Fibroblast of lung (primary cell): ENCODE measurements around the gene AK9.

Experiments used
- CTCF ChIP-seq, 2 donors: IDR thresholded peaks in 1 of 2; conservative IDR thresholded peaks in 1 of 2; 1 replicate in 1 of 2; 2 replicates in 1 of 2; pipeline ENCODE4 v1.5.1; 2011 to 2012; ENCODE audit warnings: low read length in 2 of 2, control low read depth in 1 of 2, inconsistent platforms in 1 of 2, low read depth in 1 of 2, mild to moderate bottlenecking in 1 of 2
- EZH2 ChIP-seq: IDR thresholded peaks from 2 replicates; pipeline ENCODE4 v1.5.1; 2012; ENCODE audit warnings: low read length, control low read depth, mild to moderate bottlenecking; ENCODE audit errors: missing control alignments

GRCh38 chr6:109702791-109703190 lies 11.8 kb upstream of the AK9 start:
- TF ChIP-seq CTCF (conservative IDR thresholded peaks at IDR 0.05 in 1 of 2, IDR thresholded peaks at IDR 0.05 in 1 of 2; ENCODE audit: low read depth in 1 of 2, low read length in 2 of 2): no peak
- TF ChIP-seq EZH2: no peak
